Measurements from ENCODE around the gene CD96. TPM values are rescaled to one million over a fixed set of nuclear protein-coding genes. Genes with fewer than 3 reads are reported as not detected.

The CD96 gene
- total RNA-seq, 3 donors from 2014 or later: 1.4 to 8.2 (median 6.2) TPM

DNA sequence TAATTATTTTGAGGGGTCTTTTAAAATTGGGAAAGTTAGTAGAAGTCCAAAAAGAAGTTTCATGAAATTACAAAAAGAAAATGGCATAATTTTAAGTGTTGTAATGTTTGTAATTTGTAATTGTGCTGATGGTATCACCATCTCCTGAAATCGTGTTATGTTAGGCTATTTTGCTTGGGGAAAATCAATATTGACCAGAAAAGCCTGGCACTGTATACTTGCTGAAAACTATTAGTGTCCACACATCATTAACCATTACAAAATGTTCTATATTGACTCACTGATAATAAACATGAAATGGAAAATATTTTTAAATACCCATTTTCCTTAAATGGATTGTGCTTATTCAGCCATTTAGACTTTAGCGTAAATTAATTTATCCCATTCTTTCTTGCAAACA, 93.4 kb downstream of the CD96 start:
- H3K9me3 ChIP-seq: no peaks in the 10 kb centered on the region
- no peak for DNase-seq (ENCODE audit: low spot score in 2 of 2)
- no peak overlapping the region for H3K4me3 ChIP-seq
- no peak overlapping the region for H3K27ac ChIP-seq
- intact Hi-C loops (cut with DNase I; ENCODE audit: low total_unique reads): no loop called here
- no peaks in the 10 kb centered on the region for H3K4me1 ChIP-seq
- no peaks in the 10 kb centered on the region for H3K36me3 ChIP-seq
- no peaks in the 10 kb centered on the region for H3K27me3 ChIP-seq
- TF ChIP-seq POLR2A (IDR thresholded peaks at IDR 0.05): no peak
- TF ChIP-seq, protein P1, sequence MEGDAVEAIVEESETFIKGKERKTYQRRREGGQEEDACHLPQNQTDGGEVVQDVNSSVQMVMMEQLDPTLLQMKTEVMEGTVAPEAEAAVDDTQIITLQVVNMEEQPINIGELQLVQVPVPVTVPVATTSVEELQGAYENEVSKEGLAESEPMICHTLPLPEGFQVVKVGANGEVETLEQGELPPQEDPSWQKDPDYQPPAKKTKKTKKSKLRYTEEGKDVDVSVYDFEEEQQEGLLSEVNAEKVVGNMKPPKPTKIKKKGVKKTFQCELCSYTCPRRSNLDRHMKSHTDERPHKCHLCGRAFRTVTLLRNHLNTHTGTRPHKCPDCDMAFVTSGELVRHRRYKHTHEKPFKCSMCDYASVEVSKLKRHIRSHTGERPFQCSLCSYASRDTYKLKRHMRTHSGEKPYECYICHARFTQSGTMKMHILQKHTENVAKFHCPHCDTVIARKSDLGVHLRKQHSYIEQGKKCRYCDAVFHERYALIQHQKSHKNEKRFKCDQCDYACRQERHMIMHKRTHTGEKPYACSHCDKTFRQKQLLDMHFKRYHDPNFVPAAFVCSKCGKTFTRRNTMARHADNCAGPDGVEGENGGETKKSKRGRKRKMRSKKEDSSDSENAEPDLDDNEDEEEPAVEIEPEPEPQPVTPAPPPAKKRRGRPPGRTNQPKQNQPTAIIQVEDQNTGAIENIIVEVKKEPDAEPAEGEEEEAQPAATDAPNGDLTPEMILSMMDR (IDR thresholded peaks at IDR 0.05): no peak
- TF ChIP-seq POLR2AphosphoS5 (IDR thresholded peaks at IDR 0.05): no peak

- no peaks in the 10 kb centered on the region for H3K27me3 ChIP-seq
- no peaks in the 10 kb centered on the region for H3K4me1 ChIP-seq
- no peaks in the 10 kb centered on the region for H3K9me3 ChIP-seq
- no peaks in the 10 kb centered on the region for H3K36me3 ChIP-seq
- H3K27ac ChIP-seq: no peak overlapping the region
- H3K4me3 ChIP-seq: no peak overlapping the region
- TF ChIP-seq POLR2A (IDR thresholded peaks at IDR 0.05) (no peak), POLR2AphosphoS5 (IDR thresholded peaks at IDR 0.05) (no peak)
- TF ChIP-seq, protein P1 (IDR thresholded peaks at IDR 0.05): no peak
- no peak for DNase-seq (ENCODE audit: low spot score in 2 of 2)
- intact Hi-C loops (cut with DNase I; ENCODE audit: low total_unique reads): no loop called here
Measured at GRCh38 chr3:111636366-111636885, 94.4 kb downstream of the CD96 start.

DNA sequence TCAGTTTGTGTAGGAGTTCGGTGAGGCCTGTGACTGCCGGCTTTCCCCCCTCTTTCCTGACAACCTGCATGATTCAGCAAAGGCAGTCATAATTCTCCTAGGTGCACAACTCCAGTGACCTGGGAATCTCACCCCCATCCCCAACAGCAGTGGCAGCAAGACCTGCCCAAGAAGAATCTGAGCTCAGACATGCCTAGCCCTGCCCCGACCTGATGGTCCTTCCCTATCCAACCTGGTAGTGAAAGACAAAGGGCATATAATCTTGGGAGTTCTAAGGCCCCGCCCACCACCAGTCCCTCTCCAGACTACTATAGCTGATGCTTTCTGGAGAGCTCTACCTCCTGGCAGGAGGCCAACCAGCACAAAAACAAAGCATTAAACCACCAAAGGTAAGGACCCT, 97.3 kb downstream of the CD96 start:
- Histone ChIP-seq H3K4me3 (no peak overlapping the region), H3K27me3 (no peaks in the 10 kb centered on the region), H3K4me1 (no peaks in the 10 kb centered on the region), H3K9me3 (no peaks in the 10 kb centered on the region), H3K36me3 (no peaks in the 10 kb centered on the region), H3K27ac (no peak overlapping the region)
- TF ChIP-seq POLR2AphosphoS5 (IDR thresholded peaks at IDR 0.05): no peak
- no peak for TF ChIP-seq POLR2A (IDR thresholded peaks at IDR 0.05)
- TF ChIP-seq, protein P1 (IDR thresholded peaks at IDR 0.05): no peak
- no peak for DNase-seq (ENCODE audit: low spot score in 2 of 2)
- intact Hi-C loops (cut with DNase I; ENCODE audit: low total_unique reads): no loop called here

- H3K4me3 ChIP-seq: no peak overlapping the region
- H3K9me3 ChIP-seq: no peaks in the 10 kb centered on the region
- no peak for TF ChIP-seq POLR2A (IDR thresholded peaks at IDR 0.05)
- TF ChIP-seq, protein P1 (IDR thresholded peaks at IDR 0.05): no peak
- no peaks in the 10 kb centered on the region for H3K36me3 ChIP-seq
- no peaks in the 10 kb centered on the region for H3K4me1 ChIP-seq
- DNase-seq (ENCODE audit: low spot score in 2 of 2): no peak
- no peak overlapping the region for H3K27ac ChIP-seq
- H3K27me3 ChIP-seq: no peaks in the 10 kb centered on the region
- intact Hi-C loops (cut with DNase I; ENCODE audit: low total_unique reads): no loop called here
Measured at GRCh38 chr3:111648991-111649579, 107.1 kb downstream of the CD96 start.

DNA sequence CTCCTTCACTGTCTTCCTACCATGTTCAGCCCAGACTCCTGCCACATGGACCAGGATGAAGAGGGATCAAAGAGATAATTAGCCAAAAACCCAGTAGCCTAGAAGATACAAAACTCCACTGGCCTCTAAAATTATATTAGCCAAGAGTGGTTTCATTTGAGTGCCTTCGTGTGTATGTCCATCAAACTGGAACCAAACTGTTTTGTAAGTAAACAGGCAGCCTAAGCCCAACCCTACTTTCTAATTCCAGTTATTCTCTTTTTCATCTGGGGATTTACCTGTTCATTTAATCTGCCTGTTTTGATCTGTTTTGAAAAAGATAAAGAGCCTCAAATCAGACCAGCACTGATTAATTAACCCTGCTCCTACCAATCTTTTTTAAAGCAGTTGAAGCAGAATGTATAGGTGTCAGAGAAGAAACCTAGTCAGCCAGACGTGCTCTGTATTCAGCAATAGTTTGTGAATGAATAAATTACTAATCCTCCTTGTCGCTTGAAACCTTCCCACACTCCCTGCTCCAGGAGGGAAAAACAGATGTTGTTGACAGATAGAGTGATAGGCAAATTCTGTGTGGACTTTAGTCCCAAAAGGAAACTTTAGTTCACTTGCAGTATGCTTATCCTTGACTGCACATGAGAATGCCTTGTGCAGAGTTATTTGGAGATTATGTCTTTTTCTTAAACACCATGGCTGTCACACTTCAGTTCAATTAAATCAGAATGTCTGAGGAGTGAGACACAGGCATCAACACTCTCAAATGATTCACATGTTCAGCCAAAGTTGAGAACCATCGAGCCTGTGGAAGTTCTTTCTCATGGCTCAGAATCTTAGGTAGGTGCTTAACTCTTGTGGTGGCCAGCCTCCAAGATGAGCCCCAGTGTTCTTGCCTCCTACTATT, 108.6 kb downstream of the CD96 start:
- Histone ChIP-seq H3K27me3 (no peaks in the 10 kb centered on the region), H3K27ac (no peak overlapping the region), H3K4me1 (no peaks in the 10 kb centered on the region), H3K9me3 (no peaks in the 10 kb centered on the region), H3K36me3 (no peaks in the 10 kb centered on the region), H3K4me3 (no peak overlapping the region)
- no peak for DNase-seq (ENCODE audit: low spot score in 2 of 2)
- intact Hi-C loops (cut with DNase I; ENCODE audit: low total_unique reads): loop anchor here (2.0 kb wide), 1 partner anchor 32 kb away; no protein-coding TSS in a partner anchor
- TF ChIP-seq, protein P1 (IDR thresholded peaks at IDR 0.05): no peak
- no peak for TF ChIP-seq POLR2AphosphoS5 (IDR thresholded peaks at IDR 0.05)
- TF ChIP-seq POLR2A (IDR thresholded peaks at IDR 0.05): no peak

All from breast epithelium (tissue), 4 donors.